Keratinocyte (primary cell): ENCODE data around the gene VIPR2. TPM values are rescaled to one million over a fixed set of nuclear protein-coding genes. Genes with fewer than 3 reads are reported as not detected.

Source experiments
- DNase-seq: peaks from one replicate; pipeline ENCODE4 v3.0.0-alpha.2; 2011; ENCODE audit warnings: low read depth, missing footprints, low spot score
- FAIRE-seq: peaks from 2 replicates; lab custom pipeline; 2011; peaks lifted over from hg19 to GRCh38; lab: Jason Lieb, UNC
- H2AFZ ChIP-seq: 2 replicates; pipeline ENCODE4 v1.6.0; 2012; ENCODE audit warnings: low read length, control low read depth, inconsistent platforms; ENCODE audit not compliant: control insufficient read depth
- H3K27ac ChIP-seq: 2 replicates; pipeline ENCODE4 v1.5.1; 2011; ENCODE audit warnings: low read length; ENCODE audit not compliant: control insufficient read depth, insufficient read depth
- H3K27me3 ChIP-seq: 3 replicates; pipeline ENCODE4 v1.6.0; 2011; ENCODE audit warnings: low read length; ENCODE audit not compliant: control insufficient read depth, insufficient read depth; ENCODE audit errors: extremely low read depth
- H3K36me3 ChIP-seq, 2 experiments: 2 replicates in 1 of 2; 3 replicates in 1 of 2; pipeline ENCODE4 v1.5.1; 2011; ENCODE audit warnings: low read length in 2 of 2, mild to moderate bottlenecking in 1 of 2; ENCODE audit not compliant: control insufficient read depth in 2 of 2, insufficient read depth in 2 of 2; ENCODE audit errors: extremely low read depth in 1 of 2
- H3K4me1 ChIP-seq: 3 replicates; pipeline ENCODE4 v1.5.1; 2011; ENCODE audit warnings: low read length; ENCODE audit not compliant: control insufficient read depth, insufficient read depth; ENCODE audit errors: extremely low read depth
- H3K4me2 ChIP-seq: 3 replicates; pipeline ENCODE4 v1.6.0; 2011; ENCODE audit warnings: low read depth, low read length; ENCODE audit not compliant: control insufficient read depth, insufficient read depth; ENCODE audit errors: extremely low read depth
- H3K4me3 ChIP-seq, 3 experiments: fragments of 200-600 bp in 1 of 3; sonication (generic) in 1 of 3; 2 replicates in 2 of 3; 3 replicates in 1 of 3; pipeline ENCODE4 v1.5.1; 2011 to 2016; ENCODE audit warnings: low read length in 3 of 3, mild to moderate bottlenecking in 3 of 3, control low read depth in 2 of 3, inconsistent platforms in 1 of 3, low read depth in 1 of 3, mixed read lengths in 1 of 3, mixed run types in 1 of 3, moderate library complexity in 1 of 3; ENCODE audit not compliant: control insufficient read depth in 2 of 3, insufficient read depth in 2 of 3; ENCODE audit errors: extremely low read depth in 1 of 3
- H3K79me2 ChIP-seq: 2 replicates; pipeline ENCODE4 v1.6.0; 2012; ENCODE audit warnings: low read length; ENCODE audit not compliant: control insufficient read depth, insufficient read depth
- H3K9ac ChIP-seq: 3 replicates; pipeline ENCODE4 v1.6.0; 2011; ENCODE audit warnings: low read length; ENCODE audit not compliant: control insufficient read depth, insufficient read depth; ENCODE audit errors: extremely low read depth
- H3K9me1 ChIP-seq: 3 replicates; pipeline ENCODE4 v1.6.0; 2011; ENCODE audit warnings: low read length; ENCODE audit not compliant: control insufficient read depth, insufficient read depth; ENCODE audit errors: extremely low read depth
- H3K9me3 ChIP-seq: 2 replicates; pipeline ENCODE4 v1.5.1; 2012; ENCODE audit warnings: low read depth, low read length; ENCODE audit not compliant: control insufficient read depth
- H4K20me1 ChIP-seq: 3 replicates; pipeline ENCODE4 v1.6.0; 2011; ENCODE audit warnings: low read length; ENCODE audit not compliant: control insufficient read depth, insufficient read depth; ENCODE audit errors: extremely low read depth
- CTCF ChIP-seq, 3 experiments: IDR thresholded peaks in 1 of 3; conservative IDR thresholded peaks in 1 of 3; optimal IDR thresholded peaks in 1 of 3; 2 replicates in 2 of 3; 3 replicates in 1 of 3; pipeline versions ENCODE3 to v1.5.1; 2011; ENCODE audit warnings: low read length in 3 of 3, mild to moderate bottlenecking in 3 of 3, moderate library complexity in 2 of 3, control low read depth in 1 of 3, inconsistent platforms in 1 of 3; ENCODE audit not compliant: insufficient read depth in 2 of 3; ENCODE audit errors: extremely low read depth in 1 of 3
- EZH2 ChIP-seq: IDR thresholded peaks from one replicate; pipeline ENCODE4 v1.6.1; 2012; ENCODE audit warnings: inconsistent platforms, mild to moderate bottlenecking, low read length, moderate library complexity
- dilution Hi-C: fragments of 300-500 bp; cut with MboI; formaldehyde crosslinking; loops from one replicate; pipeline ENCODE4 v1.7.0; 2020; ENCODE audit warnings: low sequenced_read_pairs; ENCODE audit not compliant: extremely low pct_ligation_motif_present
- polyA plus RNA-seq, 5 experiments: library from polyadenylated mRNA; depleted of rRNA in 3 of 5; stranded (reverse) in 3 of 5; stranded (forward) in 1 of 5; unstranded in 1 of 5; fragments of >200 nt; gene quantifications; 1 replicate in 1 of 5; 2 replicates in 3 of 5; 3 replicates in 1 of 5; pipeline versions ENCODE4 v1.2.1 to v1.2.3, GENCODE V29; 2011 to 2012; ENCODE audit warnings: missing spikeins in 2 of 5, low read depth in 1 of 5, low replicate concordance in 1 of 5

The VIPR2 gene
- polyA plus RNA-seq, 1 donor (not counting 4 experiments of a cell fraction or from before 2014, with no cell fraction given) = not detected

GRCh38 chr7:158996214-158997109 lies 148.2 kb downstream of the VIPR2 start:
- Histone ChIP-seq H3K4me3 (no peak overlapping the region), H3K4me1 (no peaks in the 10 kb centered on the region), H3K9me3 (no peaks in the 10 kb centered on the region), H3K27ac (no peak overlapping the region), H3K27me3 (peaks cover 13% of the 10 kb centered on the region), H3K36me3 (no peaks in the 10 kb centered on the region), H3K9ac (no peak overlapping the region), H2AFZ (no peak overlapping the region), H3K4me2 (no peak overlapping the region), H3K79me2 (no peaks in the 10 kb centered on the region), H4K20me1 (no peaks in the 10 kb centered on the region), H3K9me1 (no peaks in the 10 kb centered on the region)
- DNase-seq = no peak
- no peak for TF ChIP-seq EZH2
- TF ChIP-seq CTCF (optimal IDR thresholded peaks at IDR 0.05 in 1 of 3, IDR thresholded peaks at IDR 0.05 in 1 of 3, conservative IDR thresholded peaks at IDR 0.05 in 1 of 3; ENCODE audit: extremely low read depth in 1 of 3, insufficient read depth in 2 of 3, low read length in 3 of 3) = no peak
- FAIRE-seq = no peak
- dilution Hi-C loops = no loop called here

GRCh38 chr7:158995514-158995913 lies 149.2 kb downstream of the VIPR2 start:
- FAIRE-seq (no peak), DNase-seq (no peak)
- no peaks in the 10 kb centered on the region for H3K4me1 ChIP-seq
- H3K4me2 ChIP-seq = no peak overlapping the region
- no peak overlapping the region for H3K9ac ChIP-seq
- H2AFZ ChIP-seq = no peak overlapping the region
- H3K9me3 ChIP-seq = no peaks in the 10 kb centered on the region
- peaks cover 15% of the 10 kb centered on the region for H3K27me3 ChIP-seq
- no peak overlapping the region for H3K4me3 ChIP-seq
- TF ChIP-seq EZH2 (no peak), CTCF (optimal IDR thresholded peaks at IDR 0.05 in 1 of 3, IDR thresholded peaks at IDR 0.05 in 1 of 3, conservative IDR thresholded peaks at IDR 0.05 in 1 of 3; ENCODE audit: extremely low read depth in 1 of 3, insufficient read depth in 2 of 3, low read length in 3 of 3) (no peak)
- no peaks in the 10 kb centered on the region for H3K9me1 ChIP-seq
- H3K27ac ChIP-seq = no peak overlapping the region
- dilution Hi-C loops = no loop called here
- H3K79me2 ChIP-seq = no peaks in the 10 kb centered on the region
- H3K36me3 ChIP-seq = no peaks in the 10 kb centered on the region
- no peaks in the 10 kb centered on the region for H4K20me1 ChIP-seq
